Amniotic epithelial cell (primary cell): ENCODE results near the gene UFC1.

ENCODE experiments used
- DNase-seq: peaks from one replicate; pipeline ENCODE4 v3.0.0-alpha.2; 2010; ENCODE audit warnings: low read depth

The UFC1 gene

DNA sequence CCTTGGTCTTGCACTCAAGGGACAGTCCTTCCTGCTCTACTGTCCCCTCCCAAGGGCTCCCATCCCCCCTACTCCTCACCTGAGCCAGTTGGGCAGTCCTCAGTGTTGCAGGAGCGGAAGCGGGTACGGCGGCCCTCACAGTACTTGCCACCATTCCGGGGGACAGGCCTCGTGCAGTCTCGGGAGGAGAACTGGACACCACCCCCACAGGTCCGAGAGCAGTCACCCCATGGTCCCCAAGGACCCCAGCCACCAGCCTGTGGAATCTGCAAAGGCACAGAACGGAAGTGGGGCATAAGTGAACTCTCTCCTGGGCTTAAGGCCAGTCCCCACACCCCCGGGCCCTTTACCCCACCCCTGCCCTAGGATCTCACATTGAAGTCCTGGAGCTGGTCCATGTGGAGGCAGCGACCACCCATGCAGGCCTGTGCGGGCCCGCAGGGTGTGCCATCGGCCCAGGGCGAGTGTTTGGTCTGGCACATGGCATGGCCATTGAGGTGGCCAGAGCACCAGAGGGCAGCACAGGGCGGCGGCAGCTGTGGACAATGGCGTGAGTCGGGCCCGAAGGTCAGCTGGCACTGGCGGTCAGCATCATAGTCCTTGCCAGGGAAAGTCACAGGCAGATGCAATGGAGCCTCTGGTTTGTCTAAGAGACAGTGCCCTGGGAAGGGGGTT is 39.9 kb downstream of the UFC1 start:
- DNase-seq = no peak

DNA sequence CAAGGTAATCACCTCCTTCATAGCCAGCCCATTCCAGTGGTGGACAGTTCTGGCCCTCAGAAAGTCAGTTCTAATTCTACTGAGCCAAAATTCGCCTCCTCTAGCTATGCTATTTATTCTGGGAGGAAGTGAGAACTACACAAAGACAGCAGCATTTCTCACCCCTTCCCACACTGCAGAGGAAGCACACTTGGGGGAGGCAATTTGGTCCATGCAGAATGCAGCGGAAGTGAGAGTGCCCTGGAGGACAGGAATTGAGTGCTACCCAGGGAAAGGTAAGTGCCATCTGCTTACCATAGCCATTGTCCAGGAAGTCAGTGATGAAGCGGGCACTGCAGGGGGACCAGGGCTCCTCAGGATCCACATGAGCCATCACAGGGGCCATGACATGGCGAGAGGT is 41.4 kb downstream of the UFC1 start:
- DNase-seq = no peak

DNA sequence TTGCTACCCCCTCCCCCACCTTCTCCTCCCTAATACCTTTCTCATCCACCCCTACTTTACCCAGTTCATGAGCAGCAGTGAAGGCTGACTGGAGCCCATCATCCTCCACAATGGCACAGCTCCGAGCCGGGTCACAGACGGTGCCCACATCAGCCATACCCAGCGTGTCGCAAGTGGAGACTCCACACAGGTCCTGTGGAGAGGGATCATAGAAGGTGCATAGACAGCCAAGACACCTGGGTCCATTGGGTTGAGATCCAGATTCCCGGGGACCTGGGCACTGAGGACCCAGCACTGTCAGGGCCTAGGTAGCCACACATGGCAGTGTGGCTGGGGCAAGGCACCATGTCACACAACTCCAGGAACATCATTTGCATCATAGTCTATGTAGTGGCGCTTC is 42.3 kb downstream of the UFC1 start:
- DNase-seq = no peak

DNA sequence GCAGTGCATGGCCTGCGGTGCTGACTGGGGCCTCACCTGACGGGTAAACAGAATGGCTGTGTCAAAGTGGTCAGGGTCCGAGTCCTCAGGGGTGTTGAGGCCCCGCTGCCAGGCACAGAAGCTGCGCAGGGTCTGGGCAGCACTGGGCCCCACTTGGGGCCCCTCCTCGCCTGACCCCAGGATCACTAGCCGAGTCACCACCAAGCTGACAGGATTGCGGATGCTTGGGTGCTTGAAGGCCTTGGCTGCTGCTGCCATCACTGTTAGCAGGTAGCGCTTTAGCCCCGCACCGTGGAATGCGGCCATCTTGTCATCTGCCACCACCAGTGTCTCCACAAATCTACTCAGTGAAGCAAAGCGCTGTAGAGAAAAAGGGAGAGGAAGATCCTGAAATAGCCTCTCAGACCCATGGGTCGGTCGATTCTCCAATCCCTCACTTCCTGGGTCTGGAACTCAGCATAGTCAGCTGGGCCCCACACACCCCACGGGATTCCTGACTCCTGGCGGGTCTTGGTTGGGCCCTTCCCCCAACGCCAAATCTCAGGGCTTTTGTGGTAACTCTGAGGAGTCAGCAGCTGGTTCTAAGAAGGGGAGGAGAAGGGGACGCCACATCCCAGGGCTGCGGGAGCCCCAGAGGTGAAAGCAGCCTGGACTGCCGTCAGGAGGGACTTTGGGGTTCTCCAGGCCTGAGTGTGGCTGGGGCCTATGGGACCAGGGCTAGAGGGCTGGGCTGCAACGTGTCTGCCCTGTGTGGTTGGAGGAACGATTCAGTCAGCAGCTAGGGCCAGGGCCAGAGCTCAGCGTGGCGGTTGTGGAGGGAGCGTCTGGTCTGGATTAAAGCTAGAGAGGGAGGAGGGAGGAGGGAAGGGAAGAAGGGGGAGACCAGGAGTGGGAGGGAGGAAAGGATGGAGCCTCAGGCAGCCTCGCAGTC is 43.0 kb downstream of the UFC1 start:
- peak; percentile 85 for DNase-seq

DNA sequence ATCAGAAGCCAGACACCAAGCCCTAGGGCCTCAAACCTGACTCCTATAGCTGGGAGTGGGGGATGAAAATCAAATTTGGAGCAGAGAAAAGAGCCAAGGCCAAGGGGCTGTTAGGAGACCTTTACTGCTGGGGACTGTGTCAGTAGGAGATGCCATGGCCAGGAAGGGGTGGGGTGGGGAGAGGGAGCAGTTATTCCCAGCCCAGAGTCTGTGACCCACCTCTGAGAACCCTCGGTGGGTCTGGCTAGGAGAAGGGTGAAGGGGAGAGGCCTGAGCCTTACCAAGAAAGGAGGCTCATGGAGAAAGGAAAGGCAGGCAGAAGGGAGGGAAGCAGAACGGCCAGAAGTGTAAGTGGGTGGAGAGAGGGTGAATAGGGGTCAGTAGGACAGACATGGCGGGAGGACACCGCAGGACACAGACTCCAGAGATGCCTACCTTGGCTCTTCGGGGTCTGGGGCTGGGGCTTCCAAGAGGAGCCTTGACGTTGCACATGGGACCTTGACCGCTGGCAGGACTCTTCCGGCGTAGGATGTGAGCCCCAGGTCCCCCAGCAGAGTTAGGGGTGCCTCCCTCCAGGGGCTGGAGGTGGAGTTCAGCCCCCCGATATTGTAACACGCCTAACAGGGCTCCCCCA is 43.9 kb downstream of the UFC1 start:
- DNase-seq = no peak

DNA sequence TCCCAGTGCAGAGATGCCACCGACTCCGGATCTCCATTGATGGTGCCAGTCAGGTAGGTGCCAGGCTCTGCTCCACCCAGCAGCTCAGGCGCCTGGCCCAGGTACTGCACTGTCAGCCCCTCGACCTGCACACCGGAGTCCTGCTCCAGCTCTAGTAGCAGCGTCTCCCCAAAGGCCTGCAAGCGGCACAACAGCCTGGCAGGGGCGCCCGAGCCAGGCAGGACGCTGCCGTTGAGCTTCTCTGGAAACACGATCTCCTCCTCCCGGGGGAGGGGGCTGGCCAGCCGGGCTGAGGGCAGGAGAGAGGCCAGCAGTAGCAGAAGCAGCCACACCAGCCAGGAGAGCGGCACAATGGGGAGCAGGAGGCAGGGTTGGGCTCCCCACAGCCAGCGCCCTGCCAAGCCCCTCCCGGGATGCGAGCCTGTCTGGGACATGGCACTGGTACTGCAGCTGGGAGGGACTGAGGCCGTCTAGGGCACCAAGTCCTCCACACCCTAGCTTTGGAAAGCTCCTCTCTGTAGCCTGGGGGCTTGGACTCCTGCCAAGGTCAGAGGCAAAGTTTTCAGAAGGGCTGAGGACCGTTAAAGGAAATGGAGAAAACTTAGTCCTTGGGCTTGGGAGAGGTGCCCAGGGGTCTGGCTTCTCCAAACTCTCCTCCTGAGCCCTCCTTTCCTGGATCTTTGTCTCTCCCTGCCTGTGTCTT is 44.6 kb downstream of the UFC1 start:
- DNase-seq = no peak

DNA sequence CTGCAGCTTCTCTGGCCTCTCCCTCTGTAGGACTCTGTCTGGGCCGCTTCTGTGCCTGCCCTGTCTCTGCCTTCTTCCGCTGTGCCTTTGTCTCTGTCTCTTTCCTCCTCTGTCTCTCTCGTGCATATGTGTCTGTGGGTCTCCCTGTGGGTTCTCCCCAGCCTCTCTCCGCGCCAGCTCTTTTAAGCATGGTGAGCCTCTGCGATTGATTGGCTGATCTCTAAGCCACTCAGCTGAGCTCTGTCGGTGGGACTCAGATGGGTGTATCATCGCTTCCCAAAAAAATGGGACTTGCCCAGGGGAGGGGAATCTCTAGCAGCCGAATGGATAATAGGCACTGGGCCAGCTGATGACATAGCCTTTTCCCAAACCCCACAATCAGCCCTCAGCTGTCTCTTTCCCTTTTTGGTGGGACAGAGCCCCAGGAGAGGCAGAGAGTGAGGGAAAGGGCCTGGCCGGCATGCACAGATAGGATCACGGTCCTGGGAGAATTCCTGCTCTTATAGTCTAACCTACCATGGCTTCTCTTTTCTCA is 45.2 kb downstream of the UFC1 start, which contains the start of gene ADAMTS4:
ADAMTS4 (minus strand) TSS at position 158 of the 535 bp plus-strand sequence. CDS start 427 bp downstream, outside the sequence.
- no peak for DNase-seq

DNA sequence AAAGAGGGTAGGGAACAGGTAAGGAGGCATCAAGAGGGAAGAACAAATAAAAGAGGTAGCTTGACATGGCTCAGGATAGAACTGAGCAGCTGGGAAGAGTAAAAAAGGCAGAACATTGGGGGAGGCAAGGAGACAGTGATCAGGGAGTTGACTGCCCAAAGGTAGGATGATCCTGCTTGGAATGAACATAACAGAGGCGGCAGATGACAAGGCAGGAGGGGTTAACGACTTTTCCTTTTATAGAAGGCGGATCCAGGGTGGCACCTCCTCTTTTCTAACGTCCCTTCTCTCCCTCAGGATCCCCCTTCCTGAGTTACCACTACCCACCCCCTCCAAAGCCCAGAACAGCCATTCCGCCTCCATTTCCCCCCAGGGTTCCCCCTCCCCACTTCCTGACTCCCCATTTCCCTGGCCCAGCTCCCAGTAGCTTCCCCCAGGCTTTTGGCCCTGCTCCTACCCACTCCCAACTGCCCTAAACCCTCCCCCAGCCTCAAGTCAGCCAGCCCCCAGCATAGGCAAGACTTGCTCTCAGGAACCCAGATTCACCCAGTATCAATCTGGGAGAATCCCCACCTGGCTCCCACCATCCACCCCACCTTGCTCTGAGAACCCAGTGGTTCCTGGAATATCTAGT is 45.8 kb downstream of the UFC1 start:
- no peak for DNase-seq

DNA sequence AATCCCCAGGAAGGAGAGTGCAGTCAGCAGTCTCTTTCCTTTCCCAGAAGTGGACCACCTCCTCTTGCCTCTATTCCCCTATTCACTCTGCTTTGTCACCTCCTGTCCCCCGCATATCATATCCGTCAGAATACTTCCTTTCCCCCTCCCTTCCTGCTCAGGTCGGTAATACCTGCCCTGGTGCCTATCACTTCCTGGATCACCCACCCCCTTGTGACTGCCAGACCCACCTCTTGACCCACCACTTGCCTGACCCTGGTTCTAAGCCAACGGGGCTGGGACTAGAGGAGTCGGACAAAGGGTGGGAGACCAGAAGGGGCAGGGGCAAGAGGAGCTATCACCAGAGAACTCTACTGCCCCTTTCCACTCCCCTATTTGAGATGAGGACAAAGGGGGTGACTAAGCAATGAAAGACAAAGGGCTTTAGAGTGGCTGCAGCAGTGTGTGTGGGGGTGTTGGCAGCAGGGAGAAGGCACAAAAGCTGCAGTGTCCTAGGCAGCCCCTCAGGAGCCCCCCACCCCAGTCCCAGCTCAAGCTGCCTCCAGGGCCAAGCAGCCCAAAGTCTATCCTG is 46.7 kb downstream of the UFC1 start:
- no peak for DNase-seq

DNA sequence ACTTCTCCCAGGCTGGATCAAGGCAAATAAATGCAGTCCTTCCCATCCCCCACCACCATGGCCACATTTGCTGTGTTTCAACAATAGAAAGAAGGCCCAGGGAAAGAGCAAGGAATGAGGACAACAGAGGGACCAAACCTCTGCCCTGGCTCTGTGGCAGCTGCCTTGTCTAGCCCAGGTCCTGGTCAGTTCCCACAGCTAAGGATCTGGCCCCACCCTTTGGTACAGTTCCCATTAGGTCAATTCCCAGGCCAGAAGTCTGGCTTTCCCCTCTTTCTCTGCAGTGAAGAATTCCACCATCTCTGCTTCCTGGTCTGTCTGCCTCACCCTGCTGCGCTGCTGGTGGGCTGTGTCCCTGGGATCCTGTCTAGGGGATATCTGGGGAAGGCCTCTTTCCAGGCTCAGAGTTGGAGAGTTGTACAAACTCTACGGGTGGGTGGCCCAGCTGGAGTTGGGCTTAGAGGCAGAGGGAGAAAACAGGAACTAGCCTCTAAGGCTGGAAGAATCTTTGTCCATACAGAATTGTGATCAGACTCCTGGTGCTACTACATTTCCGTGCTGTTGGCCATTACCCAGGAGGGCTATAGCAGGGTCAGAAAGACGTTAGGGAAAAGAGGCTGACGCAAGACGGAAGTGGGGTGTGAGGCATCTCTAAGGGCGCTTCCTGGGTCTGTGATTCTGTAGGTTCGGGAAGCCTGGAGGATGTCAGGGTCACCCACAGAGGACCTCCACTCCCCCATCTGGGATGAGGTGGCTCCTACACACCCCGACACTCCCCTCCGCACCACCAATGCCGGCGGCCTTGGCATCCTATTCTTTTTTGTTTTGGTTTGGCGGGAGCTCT is 47.4 kb downstream of the UFC1 start:
- DNase-seq = no peak

DNA sequence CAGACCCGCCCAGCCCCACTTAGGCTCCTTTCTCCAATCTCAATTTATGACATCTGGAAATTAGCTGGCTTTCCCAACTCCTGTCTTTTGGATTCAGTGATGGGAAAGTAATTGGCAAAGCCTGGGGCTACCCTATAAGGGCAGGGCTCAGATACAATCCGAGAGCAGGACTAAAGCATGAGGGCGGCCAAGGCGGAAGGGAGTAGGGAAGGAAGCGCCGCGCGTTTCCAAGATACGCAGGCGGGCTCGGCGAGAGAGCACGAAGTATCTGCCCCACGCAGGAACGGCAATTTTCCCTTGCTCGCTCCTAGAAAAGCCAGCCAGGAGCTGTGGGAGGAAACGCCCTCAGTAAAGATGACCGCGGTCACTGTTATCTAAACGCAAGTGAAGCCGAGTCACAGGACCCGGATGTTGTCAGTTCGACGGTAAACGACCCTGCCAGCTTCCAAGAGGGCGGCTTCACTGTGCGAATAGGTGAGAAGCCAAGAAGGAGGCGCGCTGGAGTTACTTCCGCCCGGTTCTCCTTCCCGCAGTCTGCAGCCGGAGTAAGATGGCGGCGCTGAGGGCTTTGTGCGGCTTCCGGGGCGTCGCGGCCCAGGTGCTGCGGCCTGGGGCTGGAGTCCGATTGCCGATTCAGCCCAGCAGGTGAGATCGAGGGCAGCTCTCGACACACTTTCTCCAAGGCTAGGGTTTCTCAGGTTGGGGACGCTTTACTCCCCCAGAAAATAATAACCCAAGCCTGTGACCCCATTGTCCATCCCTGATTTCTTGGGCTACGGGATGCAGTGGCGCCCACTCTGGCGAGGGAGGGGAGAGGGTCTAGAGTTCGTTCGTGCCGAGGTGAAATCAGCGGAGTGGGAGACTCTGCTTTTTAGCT is 48.3 kb downstream of the UFC1 start, which contains the start of gene NDUFS2:
NDUFS2 (plus strand) TSS at position 532 of the 877 bp plus-strand sequence; CDS start at position 551, 19 bp downstream.
- DNase-seq = peak; percentile 99

DNA sequence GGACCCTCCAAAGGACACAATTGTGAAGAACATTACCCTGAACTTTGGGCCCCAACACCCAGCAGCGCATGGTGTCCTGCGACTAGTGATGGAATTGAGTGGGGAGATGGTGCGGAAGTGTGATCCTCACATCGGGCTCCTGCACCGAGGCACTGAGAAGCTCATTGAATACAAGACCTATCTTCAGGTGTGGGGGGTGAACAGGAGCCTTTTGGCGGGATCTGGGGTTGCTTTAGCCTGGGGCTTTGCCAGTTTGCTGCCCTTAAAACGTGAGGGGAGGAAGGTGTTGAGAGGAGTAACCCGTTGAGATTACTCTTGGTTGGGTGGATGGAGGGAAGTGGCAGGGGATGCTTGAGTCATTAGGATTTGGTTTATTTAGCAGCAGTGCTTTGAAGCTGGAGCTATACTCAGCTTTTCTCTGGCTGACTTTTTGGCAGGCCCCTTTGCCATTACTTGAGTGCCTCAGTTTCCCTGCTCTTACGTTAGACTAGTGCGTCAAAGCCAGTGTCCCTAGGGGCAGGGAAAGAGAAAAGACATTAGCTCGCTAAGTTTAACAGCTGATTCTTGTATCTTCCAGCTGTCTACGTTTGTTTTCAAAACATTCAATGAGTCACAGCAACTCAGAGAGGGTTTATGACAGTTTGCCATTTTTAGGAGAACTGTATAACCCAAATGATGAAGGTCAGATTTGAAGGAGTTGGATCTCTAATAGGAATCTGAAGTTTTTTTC is 52.8 kb downstream of the UFC1 start:
- DNase-seq = peak; percentile 37

DNA sequence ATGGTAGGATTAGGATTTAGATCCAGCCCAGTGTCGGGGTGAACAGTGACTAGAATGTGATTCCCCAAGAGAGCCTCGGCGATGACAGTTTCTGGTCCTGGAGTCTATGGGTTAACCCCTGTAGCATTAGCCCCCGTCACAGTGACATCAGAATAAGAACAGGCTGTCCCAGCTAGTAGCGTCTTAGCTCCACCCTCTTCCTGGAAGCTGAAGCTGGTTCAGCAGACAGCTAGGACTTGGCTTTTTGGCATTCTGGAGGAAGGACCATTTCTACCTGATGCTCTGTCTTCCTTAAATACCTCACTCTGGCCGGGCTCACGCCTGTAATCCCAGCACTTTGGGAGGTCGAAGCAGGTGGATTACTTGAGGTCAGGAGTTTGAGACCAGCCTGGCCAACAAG is 53.4 kb downstream of the UFC1 start:
- peak; percentile 55 for DNase-seq
